ENCODE data around the gene PPP1R14C.

Gene PPP1R14C

DNA sequence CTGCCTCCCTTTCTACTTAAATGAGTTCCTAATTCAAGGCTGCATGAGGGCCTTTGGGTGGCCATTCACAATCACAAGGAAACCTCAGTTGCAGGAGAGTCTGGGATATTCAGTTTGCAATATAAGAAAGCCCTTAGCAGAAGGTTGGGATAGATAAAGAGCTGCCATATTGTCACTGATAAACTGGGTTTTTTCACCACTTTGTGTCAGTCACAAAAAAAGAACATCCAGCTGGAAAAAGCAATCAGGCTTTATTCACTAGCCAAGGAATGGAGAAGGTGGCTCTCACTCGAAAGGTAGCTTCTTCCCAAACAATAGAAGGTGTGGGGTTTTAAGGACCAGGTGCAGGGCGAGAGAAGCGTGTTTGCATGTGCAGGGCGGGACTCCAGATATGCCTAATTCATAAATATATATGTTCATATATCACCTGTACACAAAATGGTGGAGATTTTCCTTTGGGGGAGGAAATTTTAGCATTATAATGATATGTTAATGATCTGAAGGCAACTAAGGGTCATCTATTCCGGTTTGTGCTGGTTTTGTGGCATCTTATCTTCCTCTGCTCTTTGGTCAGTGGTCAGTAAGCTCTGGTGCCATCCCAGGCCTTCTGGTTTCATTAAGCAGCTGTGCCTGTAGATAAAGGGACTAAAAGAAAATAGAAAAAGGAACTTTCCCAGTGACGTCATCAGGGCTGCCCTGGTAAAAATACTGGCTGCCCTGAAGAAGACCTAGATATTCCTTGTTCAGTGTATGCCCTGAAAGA, 128.8 kb downstream of the PPP1R14C start:
- DNase-seq (ENCODE audit: low read depth in 2 of 2) = no peak

DNA sequence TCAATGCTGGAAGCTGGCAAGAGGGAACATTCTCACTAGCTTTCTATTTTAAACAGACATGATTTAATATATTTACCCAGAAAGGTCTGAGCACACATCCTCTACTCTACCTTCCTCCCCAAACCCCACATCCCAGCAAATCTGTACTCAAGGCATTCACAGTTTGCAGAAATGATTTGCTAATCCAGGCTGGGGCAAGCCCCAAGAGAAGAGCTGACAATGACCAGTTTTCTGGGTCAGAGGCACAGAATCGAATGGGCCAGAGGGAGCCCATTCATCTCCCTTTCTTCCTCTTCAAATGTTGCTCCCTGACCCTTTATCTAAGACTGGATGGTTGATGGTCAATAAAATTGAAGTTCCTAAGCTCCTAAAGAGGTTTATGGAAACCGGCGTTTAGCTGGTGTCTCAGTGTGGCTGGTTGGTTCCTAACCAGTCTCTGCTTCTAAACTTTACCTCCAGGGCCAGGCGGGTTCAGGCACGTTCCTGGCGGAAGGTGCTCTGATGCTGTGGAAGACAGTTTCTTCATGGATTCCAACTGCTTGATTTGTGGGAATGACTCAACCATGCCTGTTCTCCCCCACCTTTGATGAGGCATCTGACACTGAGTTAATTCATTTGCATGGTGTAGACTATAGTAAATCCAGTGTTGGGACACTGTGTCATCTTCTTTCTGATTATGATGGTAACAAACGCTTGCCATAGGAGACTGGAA, 129.6 kb downstream of the PPP1R14C start:
- no peak for DNase-seq (ENCODE audit: low read depth in 2 of 2)

DNA sequence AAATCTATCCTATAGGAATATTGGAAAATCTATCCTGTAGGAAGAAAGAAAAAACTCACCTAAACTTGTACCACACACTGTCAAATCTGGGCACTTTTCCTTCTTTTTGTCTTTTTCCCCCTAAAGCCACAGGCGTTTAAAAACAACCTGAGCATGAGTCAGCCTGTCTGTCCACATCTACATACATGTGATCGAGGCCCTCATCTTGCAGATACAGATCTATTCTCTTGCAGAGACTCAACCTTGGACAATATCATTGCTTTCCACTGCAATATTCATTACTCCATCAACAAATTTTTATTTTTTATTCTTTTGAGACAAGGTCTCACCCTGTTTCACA, 130.1 kb downstream of the PPP1R14C start:
- DNase-seq (ENCODE audit: low read depth in 2 of 2) = no peak

DNA sequence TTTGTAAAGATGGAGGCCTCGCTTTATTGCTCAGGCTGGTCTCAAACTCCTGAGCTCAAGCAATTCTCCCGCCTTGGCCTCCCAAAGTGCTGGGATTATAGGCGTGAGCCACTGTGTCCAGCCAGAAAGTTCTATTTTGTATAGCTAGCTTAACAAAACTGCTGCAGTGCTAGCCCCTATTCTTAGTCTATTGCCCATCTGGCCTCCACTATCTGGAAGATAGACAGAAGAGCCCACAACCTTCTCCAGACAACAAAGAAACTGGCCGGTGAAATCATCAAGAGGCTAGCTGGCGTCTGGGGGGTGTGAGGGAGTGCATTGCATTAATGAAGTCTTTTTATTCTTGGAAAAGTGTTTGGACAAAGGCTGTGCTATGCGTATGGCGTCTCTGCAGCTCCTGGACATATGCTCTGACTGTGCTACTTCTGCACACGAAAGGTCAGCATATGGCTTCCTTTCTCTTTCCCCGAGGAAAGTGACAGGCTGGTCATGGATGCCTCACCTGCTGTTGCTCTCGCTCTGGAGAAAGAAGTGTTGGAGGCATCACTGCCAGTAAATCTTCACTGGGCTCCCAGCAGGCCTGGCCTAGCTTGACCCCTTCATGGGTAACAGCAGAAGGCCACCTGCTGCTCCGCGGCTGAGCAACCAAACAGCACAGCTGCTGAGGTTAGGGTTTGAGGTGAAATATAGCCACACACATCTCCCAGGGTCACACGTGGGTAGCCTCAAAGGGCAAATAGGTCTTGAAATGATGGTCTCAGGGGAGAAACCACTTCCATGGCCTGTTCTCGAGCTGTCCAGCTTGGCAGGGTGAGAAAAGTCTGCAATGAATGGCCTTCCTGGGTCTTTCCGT, 130.8 kb downstream of the PPP1R14C start:
- DNase-seq (ENCODE audit: low read depth in 2 of 2) = no peak

DNA sequence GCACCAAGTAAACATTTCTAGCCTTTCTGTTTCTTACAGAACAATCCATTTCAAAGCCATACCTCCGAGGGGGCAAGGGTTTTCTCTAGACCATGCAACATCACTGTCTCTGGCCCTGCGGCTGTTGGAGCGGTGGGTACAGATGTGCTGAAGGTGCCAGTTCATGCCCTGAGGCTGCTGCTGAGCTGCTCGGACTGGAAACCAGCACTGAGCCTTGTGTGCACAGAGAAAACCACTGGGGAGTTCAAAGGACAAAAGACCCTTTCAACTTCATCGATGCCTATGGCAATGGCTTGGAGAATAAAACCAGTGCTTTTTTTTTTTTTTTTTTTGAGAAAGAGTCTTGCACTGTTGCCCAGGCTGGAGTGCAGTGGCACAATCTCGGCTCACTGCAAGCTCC, 132.6 kb downstream of the PPP1R14C start:
- no peak for DNase-seq (ENCODE audit: low read depth in 2 of 2)

DNA sequence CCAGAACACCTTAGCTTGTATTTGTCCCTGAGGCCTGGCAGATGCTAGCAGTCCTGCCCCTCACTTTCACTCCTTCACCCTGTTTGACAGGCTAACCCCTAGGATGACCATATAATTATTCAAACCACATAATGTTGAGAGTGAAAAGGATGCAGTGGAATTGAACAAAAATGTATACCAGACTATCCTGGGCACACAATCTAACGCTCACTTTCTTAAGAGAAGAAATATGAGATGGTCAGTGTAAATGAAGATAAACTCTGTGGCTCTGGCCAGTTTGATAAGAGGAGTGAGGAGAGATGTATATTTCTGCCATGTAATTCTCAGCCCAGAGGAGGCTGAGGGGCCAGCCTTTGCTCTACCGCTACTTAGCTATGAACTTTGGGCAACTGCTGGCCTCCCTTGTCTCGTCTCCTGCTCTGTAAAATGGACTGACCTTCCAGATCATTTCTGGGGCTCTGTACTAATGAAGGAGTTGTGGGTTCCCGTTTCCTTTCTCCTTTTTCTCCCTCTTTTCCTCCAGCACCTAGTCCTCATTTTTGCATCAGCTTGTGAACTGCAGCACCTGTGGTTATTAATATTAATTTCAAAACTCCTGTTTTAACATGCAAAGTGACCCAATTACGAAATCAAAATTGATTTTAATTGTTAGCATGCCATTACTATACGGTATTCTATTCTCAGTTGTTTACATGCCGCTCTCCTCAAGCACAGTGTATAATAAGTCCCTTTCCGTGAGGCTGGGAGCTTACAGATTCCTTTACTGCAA, 133.5 kb downstream of the PPP1R14C start:
- DNase-seq (ENCODE audit: low read depth in 2 of 2) = no peak

DNA sequence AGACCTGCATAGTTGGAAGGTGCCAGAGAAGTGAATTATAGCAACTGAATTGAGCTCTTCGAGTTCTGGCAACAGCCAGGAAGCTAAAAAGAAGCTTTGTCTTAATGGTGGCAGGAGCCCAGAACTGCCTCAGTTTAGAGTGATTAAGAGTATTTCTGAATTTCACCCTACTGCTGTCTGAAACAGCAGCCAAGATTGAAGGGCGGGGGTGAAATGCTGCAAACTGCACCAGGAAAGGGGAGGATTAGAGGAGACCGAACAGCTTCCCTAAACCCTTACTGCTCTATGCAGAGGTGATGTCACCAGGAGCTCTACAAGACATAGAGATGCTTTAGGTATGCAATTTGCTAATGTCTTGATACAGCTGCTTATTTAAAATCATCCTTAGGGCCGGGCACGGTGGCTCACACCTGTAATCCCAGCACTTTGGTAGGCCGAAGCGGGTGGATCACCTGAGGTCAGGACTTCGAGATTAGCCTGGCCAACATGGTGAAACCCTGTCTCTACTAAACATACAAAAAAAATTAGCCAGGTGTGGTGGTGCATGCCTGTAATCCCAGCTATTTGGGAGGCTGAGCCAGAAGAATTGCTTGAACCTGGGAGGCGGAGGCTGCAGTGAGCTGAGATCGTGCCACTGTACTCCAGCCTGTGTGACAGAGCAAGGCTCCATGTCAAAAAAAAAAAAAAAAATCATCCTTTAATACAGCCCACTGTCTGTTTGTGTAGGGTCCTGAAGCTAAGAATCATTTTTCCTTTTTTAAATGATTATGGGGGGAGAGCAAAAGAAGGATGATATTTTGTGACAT, 134.3 kb downstream of the PPP1R14C start:
- DNase-seq (ENCODE audit: low read depth in 2 of 2) = no peak

DNA sequence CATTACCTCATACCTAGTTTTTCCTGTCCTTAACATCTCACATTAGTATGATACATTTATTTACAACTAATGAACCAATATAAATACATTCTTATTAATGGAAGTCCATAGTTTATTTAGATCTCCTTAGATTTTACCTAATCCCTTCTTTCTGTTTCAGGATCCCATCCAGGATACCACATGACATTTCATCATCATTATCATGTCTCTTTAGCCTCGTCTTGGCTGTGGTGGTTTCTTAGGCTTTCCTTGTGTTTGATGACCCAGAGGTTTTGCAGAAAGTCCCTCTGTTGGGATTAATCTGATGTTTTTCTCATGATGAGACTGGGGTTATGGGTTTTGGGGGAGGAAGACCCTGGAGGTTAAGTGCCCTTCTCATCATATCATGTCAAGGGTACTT, 136.7 kb downstream of the PPP1R14C start:
- no peak for DNase-seq (ENCODE audit: low read depth in 2 of 2)

DNA sequence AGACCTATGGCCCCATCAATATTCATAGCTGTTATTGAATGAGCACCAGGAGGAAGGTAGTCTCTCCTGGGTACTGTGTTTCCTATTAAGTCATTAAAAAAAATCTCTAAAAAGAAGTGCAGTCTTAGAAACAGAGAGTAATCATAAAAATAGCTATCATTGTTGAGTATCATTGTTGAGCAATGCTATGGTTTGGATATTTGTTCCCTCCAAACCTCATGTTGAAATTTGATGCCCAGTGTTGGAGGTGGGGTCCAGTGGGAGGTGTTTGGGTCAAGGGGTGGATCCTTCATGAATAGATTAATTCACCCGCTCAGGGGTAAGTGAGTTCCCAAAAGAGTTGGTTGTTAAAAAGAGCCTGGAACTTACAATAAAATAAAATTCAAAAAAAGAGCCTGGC, 137.9 kb downstream of the PPP1R14C start:
- no peak for DNase-seq (ENCODE audit: low read depth in 2 of 2)

DNA sequence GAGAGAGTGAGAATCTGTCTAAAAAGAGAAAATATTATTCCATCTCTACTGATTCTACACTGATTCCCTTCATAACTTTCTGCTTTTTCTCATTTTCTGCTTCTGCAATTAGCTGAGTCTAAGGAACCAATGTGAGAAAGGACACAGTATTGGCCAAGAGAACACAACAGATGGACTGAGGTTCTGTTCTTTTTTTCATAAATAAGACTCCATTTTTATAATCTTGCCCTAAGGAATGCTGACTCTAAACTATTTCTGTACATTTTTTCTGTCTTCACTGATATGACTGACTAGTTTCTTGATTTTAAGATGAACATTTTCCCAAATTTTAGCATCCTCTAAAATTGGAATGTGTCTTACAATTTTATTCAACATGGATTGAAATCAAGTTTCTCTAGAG, 138.9 kb downstream of the PPP1R14C start:
- DNase-seq (ENCODE audit: low read depth in 2 of 2) = no peak

DNA sequence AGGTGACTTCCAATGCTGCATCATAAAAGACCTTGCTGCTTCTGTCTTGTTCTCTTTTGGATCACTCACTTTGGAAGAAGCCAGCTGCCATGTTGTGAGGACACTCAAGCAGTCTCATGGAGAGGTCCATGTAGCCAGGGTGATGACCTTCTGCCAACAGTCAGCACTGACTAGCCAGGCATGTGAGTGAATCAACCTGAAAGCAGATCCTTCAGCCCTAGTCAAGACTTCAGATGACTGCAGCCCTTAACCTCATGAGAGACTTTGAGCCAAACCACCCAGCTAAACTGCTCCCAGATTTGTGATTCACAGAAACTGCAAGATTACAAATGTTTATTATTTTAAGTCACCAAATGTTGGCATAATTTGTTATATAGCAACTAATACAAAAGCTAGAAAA, 140.0 kb downstream of the PPP1R14C start:
- no peak for DNase-seq (ENCODE audit: low read depth in 2 of 2)

DNA sequence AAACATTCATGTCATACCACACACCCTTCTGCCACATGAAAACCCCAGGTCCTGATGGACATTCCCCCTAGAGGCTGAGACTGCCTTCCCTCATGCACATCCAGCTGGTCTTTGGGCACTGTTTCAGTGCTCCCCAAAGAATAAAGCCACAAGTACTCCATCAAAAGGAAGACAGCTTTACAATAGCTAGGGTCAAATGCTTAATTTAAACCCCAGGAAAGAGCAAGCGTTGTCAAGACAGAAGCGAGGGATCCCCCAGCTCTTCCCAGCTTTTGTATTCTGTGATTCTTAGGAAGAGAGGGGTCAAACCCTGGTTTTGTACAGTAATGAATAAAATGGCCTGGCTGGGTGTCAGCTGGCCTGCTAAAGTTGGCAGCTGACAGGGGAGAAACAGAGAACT, 143.6 kb downstream of the PPP1R14C start:
- no peak for DNase-seq (ENCODE audit: low read depth in 2 of 2)

DNA sequence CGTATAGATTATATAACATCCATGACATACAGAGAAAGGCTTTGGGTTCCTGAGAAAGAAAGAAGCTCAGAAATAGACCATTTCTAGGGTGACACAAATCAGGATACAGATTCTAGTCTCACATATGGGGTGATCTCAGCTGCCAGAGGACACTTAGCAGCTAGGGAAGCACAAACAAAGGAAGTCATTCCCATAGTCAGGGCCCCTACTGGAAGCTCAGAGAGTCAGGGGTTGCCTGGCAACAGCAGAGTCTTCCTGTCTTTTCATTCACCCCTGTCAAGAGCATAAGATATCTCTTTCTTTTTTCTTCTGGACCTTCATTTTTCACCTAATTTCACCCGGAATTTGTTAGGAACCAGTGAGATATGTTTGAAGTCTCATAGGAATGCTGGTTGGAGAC, 144.1 kb downstream of the PPP1R14C start:
- DNase-seq (ENCODE audit: low read depth in 2 of 2) = no peak

DNA sequence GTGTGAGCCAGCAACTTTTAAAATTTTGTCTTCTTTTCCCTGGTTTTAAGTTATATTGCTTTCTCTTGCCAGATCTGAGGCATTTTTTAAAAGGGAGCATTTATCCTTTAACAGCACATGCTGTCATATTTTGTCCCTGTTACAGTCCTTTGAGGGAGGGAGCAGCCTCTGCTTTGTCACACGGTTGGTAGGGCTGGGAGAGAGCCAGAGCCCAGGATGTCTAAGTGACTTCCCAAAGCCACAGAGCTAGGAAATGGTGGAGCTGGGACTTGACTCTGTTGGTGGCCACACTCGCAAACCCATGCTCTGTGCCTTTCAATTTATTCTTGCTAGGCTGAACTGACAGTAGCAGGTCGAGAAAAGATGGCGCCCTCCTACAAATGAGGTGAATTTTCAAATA, 145.6 kb downstream of the PPP1R14C start:
- DNase-seq (ENCODE audit: low read depth in 2 of 2) = no peak

DNA sequence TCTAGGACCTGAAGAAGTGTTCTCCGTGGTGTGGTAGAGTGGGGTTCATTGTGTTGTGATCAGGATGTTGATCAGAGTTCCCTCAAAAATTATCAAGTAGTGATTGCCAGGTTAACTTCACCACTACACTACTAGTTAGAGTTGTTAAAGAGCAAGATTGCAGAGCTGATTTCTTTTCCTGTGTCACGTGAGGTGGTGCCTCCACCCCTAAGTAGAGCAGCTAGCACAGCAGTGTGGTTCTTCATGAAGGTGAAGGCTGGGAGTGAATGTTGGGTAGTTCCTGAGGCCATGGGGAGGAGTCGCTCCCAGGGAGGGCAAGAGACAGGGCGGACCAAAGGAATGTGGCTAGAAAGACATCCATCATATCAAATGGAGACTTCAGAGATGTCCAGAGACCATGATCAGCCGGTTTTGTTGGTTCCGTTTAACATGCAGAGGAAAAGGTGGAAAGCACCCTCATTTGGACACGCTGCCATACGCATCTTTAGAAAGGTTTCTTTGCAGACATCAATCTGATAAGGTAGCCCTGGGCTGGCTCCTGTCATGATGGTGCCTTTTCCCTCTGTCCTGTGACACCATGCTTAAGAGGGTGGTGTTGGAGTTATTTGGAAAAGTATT, 146.7 kb downstream of the PPP1R14C start:
- no peak for DNase-seq (ENCODE audit: low read depth in 2 of 2)

DNA sequence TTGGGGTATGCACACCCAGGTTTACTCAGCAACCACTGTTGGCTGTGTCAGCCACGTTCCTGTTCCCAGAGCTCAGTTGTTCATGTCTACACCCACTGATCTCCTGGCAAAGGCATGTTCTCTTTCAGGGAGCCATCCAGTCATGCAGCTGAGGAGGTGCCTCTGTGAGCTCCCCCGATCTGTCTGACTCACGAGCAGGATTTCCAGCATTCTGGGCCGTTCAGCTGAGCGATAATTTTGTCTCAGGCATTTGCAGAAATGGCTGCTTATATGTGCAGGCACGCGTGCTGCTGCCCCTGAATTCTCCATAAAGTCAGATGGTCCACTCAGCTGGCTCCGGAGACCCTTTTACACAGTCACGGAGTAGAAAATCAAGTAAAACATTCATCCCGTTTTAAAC, 147.6 kb downstream of the PPP1R14C start:
- no peak for DNase-seq (ENCODE audit: low read depth in 2 of 2)

DNA sequence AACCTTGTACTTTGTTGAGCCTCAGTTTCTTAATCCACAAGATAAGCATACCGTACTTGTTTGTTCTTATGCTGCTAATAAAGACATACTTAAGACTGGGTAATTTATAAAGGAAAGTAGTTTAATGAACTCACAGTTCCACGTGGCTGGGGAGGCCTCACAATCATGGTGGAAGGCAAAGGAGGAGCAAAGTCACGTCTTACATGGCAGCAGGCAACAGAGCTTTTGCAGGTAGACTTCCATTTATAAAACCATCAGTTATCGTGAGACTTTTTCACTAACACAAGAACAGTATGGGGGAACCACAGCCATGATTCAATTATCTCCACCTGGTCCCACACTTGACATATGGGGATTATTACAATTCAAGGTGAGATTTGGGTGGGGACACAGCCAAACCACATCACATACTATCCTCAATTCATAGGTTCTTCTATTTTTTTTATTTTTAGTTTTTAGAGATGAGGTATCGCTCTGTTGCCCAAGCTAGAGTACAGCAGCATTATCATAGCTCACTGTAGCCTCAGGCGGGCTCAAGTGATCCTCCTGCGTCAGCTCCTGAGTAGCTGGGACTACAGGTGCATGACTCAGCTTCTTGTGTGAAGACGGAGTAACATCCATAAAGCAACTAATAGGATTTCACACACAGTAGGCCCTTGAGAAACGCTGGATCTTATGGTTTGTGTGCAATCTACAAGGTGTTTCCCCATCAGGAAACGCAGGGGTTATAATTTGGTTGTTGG, 149.3 kb downstream of the PPP1R14C start:
- no peak for DNase-seq (ENCODE audit: low read depth in 2 of 2)

DNA sequence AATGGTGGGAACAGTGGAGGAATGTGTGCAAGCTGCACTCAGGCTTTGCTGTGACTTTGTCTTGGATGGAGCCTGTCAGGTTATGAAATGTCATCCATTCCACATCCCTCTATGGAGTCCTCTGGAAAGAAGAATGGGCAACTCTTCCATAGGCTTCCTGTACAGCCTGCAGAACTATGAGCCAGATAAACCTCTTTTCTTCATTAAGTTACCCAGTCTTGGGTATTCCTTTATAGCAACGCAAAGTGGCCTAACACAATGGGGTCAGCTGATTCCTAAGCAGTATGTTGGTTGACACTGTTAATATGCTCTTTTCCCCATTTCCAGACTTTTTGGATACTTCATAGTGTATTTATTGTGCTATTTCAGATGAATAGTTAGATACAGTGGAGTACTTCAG, 150.2 kb downstream of the PPP1R14C start:
- DNase-seq (ENCODE audit: low read depth in 2 of 2) = no peak

DNA sequence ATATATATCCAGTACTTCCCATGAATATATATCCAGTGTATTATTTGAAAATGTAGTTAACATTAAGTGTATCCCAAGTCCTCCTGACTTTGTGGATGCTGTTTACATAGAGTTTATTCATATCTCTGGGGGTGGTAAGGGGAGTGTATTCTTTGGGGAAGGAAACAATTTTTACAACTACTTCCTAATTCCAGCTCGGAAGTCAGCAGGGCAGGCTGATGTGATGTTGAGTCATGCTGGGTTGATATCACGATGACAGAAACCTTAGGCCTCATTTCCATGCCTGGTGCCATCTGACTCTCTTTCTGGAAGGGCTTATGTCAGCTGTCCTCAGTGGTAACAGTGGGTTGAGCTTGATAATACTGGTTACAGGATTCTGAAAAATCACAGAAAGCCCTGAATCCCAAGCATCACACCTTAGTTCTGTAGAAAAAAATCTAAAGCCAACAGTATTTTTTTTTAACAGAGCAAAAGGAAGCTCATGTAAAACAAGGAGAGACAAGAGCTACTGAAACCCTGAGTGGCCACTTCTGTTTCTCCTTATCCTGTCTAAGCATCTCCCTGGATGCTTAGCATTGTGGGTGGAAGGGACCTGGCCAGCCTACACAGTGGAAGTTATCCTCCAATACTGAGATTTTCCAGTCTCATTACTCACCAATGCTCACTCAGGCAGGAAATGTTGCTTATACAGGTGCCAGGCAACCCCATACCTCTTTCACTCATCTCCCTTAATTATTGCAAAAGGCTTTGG, 150.8 kb downstream of the PPP1R14C start:
- DNase-seq (ENCODE audit: low read depth in 2 of 2) = no peak

Data from stimulated activated CD4-positive, alpha-beta T cell treated with anti-CD3 and anti-CD28 coated beads, Interleukin-15, amount 100 ng/mL, for 48 hours (primary cell).